AG04450 (cell line): ENCODE data around the gene NES. TPM values are rescaled to one million over a fixed set of nuclear protein-coding genes. Genes with fewer than 3 reads are reported as not detected.

Source experiments
- CTCF ChIA-PET: fragments of 300-600, 350-600 bp; formaldehyde crosslinking; extraction: SDS; loops from one replicate; lab custom pipeline; 2022; ENCODE audit warnings: antibody characterized with exemption, inconsistent platforms; lab: Charles Lee
- POLR2A ChIA-PET: fragments of 350-600 bp; formaldehyde crosslinking; extraction: SDS; loops from one replicate; lab custom pipeline; 2021; ENCODE audit warnings: antibody characterized with exemption, inconsistent platforms; lab: Yijun Ruan, JAX
- DNase-seq: peaks from one replicate; pipeline ENCODE4 v3.0.0-alpha.2; 2011; ENCODE audit warnings: low read depth, low spot score
- H3K27ac ChIP-seq: one replicate; pipeline ENCODE4 v1.5.1; 2012; ENCODE audit warnings: low read depth, low read length, control low read depth
- H3K27me3 ChIP-seq: one replicate; pipeline ENCODE4 v1.6.0; 2012; ENCODE audit warnings: low read length; ENCODE audit not compliant: control insufficient read depth, insufficient read depth
- H3K4me3 ChIP-seq: 2 replicates; pipeline ENCODE4 v1.5.1; 2011; ENCODE audit warnings: mild to moderate bottlenecking, low read depth, low read length, control low read depth
- H3K9me3 ChIP-seq: 2 replicates; pipeline ENCODE4 v1.5.1; 2012; ENCODE audit warnings: low read length; ENCODE audit not compliant: control insufficient read depth, insufficient read depth
- polyA plus RNA-seq: library from polyadenylated mRNA; depleted of rRNA; stranded (reverse); fragments of >200 nt; gene quantifications from 2 replicates; pipeline ENCODE4 v1.2.3, GENCODE V29; 2011
- TF ChIP-seq, protein P1 (sequence below): IDR thresholded peaks from 2 replicates; pipeline ENCODE4 v1.5.1; 2011; ENCODE audit warnings: low read depth, low read length, control low read depth, inconsistent platforms

NES gene
- polyA plus RNA-seq, 1 experiment = 15.7 TPM

DNA sequence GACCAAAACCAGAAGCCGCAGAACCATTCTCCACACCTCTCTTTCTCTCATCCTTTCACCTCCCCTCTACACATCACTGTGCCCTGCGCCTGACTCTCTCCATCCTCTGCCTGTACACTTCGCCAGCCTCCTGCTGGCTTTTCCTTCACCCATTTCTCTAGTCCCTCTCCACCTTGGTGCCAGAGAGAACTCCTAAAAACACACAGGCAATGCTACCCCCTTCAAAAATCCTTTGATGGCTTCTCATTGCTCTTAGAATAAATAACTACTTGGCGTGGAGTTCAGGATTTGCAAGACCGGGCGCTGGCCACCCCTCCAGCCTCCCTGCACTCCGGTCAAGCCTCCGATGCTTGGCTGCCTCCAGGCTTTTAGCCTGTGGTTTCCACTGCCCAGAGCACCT is 19.5 kb upstream of the NES start:
- Histone ChIP-seq H3K4me3 (no peak overlapping the region), H3K9me3 (peaks cover 3% of the 10 kb centered on the region; the same call in 1 of the 2 replicates), H3K27ac (no peak overlapping the region), H3K27me3 (no peaks in the 10 kb centered on the region)
- ChIA-PET POLR2A (no interaction called here), CTCF (interaction anchor here (2.8 to 13.6 kb wide), 2 partner anchors 9 to 27 kb away, joined by 13 to 616 read pairs; partner anchors contain the start of genes CRABP2, ISG20L2 and METTL25B)
- DNase-seq = no peak
- TF ChIP-seq, protein P1, sequence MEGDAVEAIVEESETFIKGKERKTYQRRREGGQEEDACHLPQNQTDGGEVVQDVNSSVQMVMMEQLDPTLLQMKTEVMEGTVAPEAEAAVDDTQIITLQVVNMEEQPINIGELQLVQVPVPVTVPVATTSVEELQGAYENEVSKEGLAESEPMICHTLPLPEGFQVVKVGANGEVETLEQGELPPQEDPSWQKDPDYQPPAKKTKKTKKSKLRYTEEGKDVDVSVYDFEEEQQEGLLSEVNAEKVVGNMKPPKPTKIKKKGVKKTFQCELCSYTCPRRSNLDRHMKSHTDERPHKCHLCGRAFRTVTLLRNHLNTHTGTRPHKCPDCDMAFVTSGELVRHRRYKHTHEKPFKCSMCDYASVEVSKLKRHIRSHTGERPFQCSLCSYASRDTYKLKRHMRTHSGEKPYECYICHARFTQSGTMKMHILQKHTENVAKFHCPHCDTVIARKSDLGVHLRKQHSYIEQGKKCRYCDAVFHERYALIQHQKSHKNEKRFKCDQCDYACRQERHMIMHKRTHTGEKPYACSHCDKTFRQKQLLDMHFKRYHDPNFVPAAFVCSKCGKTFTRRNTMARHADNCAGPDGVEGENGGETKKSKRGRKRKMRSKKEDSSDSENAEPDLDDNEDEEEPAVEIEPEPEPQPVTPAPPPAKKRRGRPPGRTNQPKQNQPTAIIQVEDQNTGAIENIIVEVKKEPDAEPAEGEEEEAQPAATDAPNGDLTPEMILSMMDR = no peak

DNA sequence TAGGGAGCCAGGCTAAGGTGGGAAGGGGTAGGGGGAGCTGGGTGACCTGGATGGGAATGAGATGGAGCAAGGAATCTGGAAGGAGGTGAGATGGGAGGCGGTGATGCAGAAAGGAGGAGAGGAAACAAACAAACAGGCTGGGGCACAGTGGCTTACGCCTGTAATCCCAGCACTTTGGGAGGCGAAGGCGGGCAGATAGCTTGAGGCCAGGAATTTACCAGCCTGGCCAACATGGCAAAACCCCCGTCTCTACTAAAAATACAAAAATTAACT is 17.4 kb upstream of the NES start:
- Histone ChIP-seq H3K27me3 (no peaks in the 10 kb centered on the region), H3K4me3 (no peak overlapping the region), H3K9me3 (no peaks in the 10 kb centered on the region), H3K27ac (no peak overlapping the region)
- ChIA-PET POLR2A (interaction anchor here (0.6 to 2.0 kb wide), 2 partner anchors 12 to 18 kb away, joined by 4 to 8 read pairs; no protein-coding TSS in a partner anchor), CTCF (interaction anchor here (0.6 to 13.6 kb wide), 5 partner anchors 12 to 218 kb away, joined by 3 to 616 read pairs (median 3); partner anchors contain the start of genes CRABP2, ISG20L2 and METTL25B)
- no peak for DNase-seq
- TF ChIP-seq, protein P1 = no peak

DNA sequence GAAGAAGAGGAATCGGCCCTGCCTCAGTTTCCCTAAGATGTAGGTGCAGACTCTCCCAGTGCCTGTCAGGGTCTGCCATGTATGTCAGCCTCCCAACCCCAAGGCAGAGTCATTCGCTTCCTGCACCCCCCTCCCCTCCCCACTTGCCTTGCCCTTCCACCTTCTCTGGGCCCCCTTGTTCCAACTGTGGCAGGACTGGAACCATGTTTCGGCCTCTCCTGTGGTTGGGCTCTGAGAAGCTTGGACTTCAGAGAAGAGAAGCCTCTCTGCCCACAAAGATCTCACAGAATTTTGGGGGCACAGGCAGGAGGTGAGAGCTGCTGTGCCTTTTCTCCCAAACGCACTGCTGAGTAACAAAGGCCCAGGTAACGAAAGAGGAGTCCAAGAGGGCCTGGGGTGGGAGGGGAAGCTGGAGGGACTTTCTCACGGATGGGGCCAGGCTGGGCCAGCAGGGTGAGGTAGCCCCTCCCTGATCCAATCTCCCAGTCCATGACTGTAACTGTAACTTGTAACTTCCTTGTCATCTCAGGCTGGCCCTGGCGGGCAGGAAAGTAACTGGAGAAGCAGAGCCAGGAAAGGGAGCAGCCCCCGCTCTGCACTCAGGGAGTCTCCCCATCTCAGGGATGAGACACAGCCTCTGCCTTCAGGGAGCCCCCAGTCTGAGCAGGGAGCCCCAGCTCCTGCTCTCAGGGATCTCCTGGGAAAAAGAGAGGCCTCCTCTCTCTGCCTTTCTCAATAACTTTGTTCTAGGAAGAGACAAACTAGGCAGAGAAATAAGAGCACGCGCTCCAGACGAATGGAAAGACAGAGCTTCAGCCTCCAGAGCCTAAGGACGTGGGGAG is 16.9 kb upstream of the NES start:
- Histone ChIP-seq H3K9me3 (no peaks in the 10 kb centered on the region), H3K27ac (no peak overlapping the region), H3K4me3 (no peak overlapping the region), H3K27me3 (no peaks in the 10 kb centered on the region)
- ChIA-PET POLR2A (interaction anchor here (0.6 to 2.0 kb wide), 3 partner anchors 12 to 18 kb away, joined by 3 to 8 read pairs (median 4); no protein-coding TSS in a partner anchor), CTCF (interaction anchor here (0.9 to 13.6 kb wide), 4 partner anchors 12 to 198 kb away, joined by 3 to 616 read pairs (median 8); partner anchors contain the start of genes CRABP2, ISG20L2 and METTL25B)
- TF ChIP-seq, protein P1 = no peak
- no peak for DNase-seq

DNA sequence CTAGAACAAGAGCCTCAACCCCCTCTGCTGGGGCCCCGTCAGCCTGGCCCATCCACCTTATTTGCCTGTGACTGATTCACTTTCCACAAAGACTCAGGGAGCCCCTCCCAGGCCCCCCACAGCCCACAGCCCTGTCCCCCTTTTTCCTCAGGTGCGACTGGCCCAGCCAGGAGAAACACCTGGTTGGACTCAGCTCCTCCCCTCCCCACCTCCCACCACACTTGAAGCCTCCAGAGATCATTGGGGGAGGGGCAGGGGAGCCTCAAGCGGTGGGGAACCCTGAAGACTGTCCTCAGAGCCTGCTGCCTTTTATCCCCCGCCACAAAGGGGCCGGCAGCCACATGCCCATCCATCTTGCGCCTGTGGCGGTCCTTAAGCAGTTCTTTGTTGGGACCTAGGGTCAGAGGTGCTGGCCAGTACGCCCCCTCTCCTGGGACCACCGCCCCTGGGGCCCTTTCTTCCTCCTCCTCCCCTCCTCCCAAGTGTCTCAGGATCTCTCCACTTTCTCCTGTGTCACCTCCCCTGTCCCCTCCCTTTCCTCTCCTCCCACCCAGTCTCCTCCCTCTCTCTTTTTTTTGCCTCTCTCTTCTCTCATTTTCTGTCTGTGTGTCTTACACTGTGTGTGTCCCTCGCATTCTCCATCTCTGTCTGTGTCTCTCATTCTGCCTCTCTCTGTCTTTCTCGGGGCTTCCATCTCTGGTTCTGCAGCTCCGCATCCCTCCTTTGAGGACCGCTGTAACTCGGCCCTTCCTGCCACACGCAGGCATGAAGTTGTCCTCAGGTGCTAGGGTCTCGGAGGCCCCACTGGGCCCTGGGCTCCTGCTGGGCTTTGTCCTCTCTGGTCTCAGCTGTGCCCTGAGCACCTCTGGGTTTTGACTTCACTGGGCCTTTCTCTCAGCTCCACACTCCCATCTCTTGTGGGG is 16.0 kb upstream of the NES start:
- TF ChIP-seq, protein P1 = no peak
- ChIA-PET POLR2A (interaction anchor here (0.6 to 2.0 kb wide), 2 partner anchors 13 to 17 kb away, joined by 3 to 8 read pairs; no protein-coding TSS in a partner anchor), CTCF (interaction anchor here (0.9 to 13.6 kb wide), 6 partner anchors 13 to 66 kb away, joined by 3 to 616 read pairs (median 60); partner anchors contain the start of genes CRABP2, ISG20L2, METTL25B and NES)

More for the DNA sequence above, 16.0 kb upstream of the NES start:
- DNase-seq = no peak
- Histone ChIP-seq H3K27ac (peak overlapping the region; percentile 2), H3K27me3 (no peaks in the 10 kb centered on the region), H3K9me3 (no peaks in the 10 kb centered on the region), H3K4me3 (no peak overlapping the region)
